ENCODE results near the gene MIR17HG. TPM values are rescaled to one million over a fixed set of nuclear protein-coding genes. Genes with fewer than 3 reads are reported as not detected.

Gene MIR17HG
- total RNA-seq, 1 experiment from 2014 or later = 5.5 TPM

DNA sequence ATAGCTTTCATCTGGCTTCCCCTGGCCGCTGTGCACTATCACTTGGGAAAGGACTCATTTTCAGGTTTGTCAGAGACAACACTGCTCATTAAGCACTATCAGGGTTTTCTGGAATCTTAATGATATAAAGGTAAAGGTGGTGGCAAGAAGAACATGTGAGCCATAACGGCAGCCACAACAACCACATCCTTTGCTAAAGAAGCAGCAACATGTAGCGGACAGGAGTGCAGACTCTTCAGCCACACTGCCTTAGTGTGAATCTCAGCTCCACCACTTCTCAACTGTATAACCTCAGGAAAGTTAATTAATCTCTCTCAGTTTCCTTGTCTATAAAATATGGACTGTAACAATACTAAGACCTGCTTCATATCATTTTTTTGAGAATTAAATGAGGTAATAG is 24.1 kb upstream of the MIR17HG start:
- ATAC-seq (no peak), DNase-seq (no peak)
- no peaks in the 10 kb centered on the region for H3F3A ChIP-seq (ENCODE audit: low read length, unreplicated experiment)
- no peak overlapping the region for H3K27ac ChIP-seq (ENCODE audit: low read length)
- CTCF ChIA-PET = no interaction called here
- H3K9me3 ChIP-seq (ENCODE audit: low read length) = no peaks in the 10 kb centered on the region
- BruUV-seq (replicated peaks) = no TSS peak
- no peak overlapping the region for H3K4me2 ChIP-seq (ENCODE audit: low read length)
- H3K9ac ChIP-seq (ENCODE audit: low read length) = no peak overlapping the region
- intact Hi-C loops (cut with micrococcal nuclease) = no loop called here
- no peaks in the 10 kb centered on the region for H3K9me2 ChIP-seq (replicated peaks; ENCODE audit: low read length)
- POLR2A ChIA-PET (ENCODE audit: unreplicated experiment) = no interaction called here
- no peaks in the 10 kb centered on the region for H4K20me1 ChIP-seq (ENCODE audit: low read length)
- H3K4me1 ChIP-seq (ENCODE audit: insufficient read depth, low read length) = 0 out of 2 replicates have a peak, but pooled peaks cover 3% of the 10 kb centered on the region
- H3K4me3 ChIP-seq (ENCODE audit: low read length) = no peak overlapping the region
- H3K79me2 ChIP-seq (ENCODE audit: low read length) = no peaks in the 10 kb centered on the region
- H3K27me3 ChIP-seq (ENCODE audit: low read length) = peaks cover 22% of the 10 kb centered on the region; the same call in 1 of the 2 replicates
- H3K36me3 ChIP-seq (ENCODE audit: low read depth, low read length) = no peaks in the 10 kb centered on the region
- TF ChIP-seq EZH2 (IDR thresholded peaks at IDR 0.05; ENCODE audit: low read length, unreplicated experiment) (no peak), EZH2phosphoT487 (IDR thresholded peaks at IDR 0.05; ENCODE audit: borderline replicate concordance, low read length) (no peak)
- no peak overlapping the region for H2AFZ ChIP-seq (ENCODE audit: low read length)

DNA sequence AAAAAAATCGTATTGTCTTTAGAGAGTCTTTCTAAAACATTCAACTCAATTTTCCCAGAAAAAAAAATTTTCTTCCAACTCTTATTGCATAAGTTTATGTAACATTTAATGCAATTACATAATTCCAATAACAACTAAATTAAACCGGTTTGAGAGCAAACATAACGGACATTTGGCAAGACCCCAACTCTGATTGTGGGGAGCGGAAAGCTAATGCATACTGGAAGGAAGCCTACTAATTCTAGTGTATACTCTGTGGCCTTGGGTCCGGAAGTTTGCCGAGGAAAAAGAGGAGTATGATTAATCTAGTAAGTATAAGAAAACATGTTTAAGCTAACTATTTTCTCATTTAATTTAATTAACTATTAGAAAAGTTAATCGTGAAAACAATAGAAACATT is 21.3 kb upstream of the MIR17HG start:
- peak; percentile 29; the same call in 1 of the 2 replicates for ATAC-seq
- peak; percentile 23 for DNase-seq
- H4K20me1 ChIP-seq (ENCODE audit: low read length) = no peaks in the 10 kb centered on the region
- H3K9me3 ChIP-seq (ENCODE audit: low read length) = no peaks in the 10 kb centered on the region
- H2AFZ ChIP-seq (ENCODE audit: low read length) = no peak overlapping the region
- no TSS peak for BruUV-seq (replicated peaks)
- H3K4me3 ChIP-seq (ENCODE audit: low read length) = no peak overlapping the region
- H3K27ac ChIP-seq (ENCODE audit: low read length) = no peak overlapping the region
- no peaks in the 10 kb centered on the region for H3K9me2 ChIP-seq (replicated peaks; ENCODE audit: low read length)
- no peaks in the 10 kb centered on the region for H3K79me2 ChIP-seq (ENCODE audit: low read length)
- no peaks in the 10 kb centered on the region for H3F3A ChIP-seq (ENCODE audit: low read length, unreplicated experiment)
- TF ChIP-seq, protein P1, sequence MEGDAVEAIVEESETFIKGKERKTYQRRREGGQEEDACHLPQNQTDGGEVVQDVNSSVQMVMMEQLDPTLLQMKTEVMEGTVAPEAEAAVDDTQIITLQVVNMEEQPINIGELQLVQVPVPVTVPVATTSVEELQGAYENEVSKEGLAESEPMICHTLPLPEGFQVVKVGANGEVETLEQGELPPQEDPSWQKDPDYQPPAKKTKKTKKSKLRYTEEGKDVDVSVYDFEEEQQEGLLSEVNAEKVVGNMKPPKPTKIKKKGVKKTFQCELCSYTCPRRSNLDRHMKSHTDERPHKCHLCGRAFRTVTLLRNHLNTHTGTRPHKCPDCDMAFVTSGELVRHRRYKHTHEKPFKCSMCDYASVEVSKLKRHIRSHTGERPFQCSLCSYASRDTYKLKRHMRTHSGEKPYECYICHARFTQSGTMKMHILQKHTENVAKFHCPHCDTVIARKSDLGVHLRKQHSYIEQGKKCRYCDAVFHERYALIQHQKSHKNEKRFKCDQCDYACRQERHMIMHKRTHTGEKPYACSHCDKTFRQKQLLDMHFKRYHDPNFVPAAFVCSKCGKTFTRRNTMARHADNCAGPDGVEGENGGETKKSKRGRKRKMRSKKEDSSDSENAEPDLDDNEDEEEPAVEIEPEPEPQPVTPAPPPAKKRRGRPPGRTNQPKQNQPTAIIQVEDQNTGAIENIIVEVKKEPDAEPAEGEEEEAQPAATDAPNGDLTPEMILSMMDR (conservative IDR thresholded peaks at IDR 0.05; ENCODE audit: low read depth, low read length) = no peak
- CTCF ChIA-PET = no interaction called here
- no peak overlapping the region for H3K4me2 ChIP-seq (ENCODE audit: low read length)
- intact Hi-C loops (cut with micrococcal nuclease) = no loop called here
- 0 out of 2 replicates have a peak, but pooled peaks cover 3% of the 10 kb centered on the region for H3K4me1 ChIP-seq (ENCODE audit: insufficient read depth, low read length)
- peaks cover 17% of the 10 kb centered on the region; the same call in 1 of the 2 replicates for H3K27me3 ChIP-seq (ENCODE audit: low read length)
- H3K36me3 ChIP-seq (ENCODE audit: low read depth, low read length) = no peaks in the 10 kb centered on the region
- no peak overlapping the region for H3K9ac ChIP-seq (ENCODE audit: low read length)
- POLR2A ChIA-PET (ENCODE audit: unreplicated experiment) = no interaction called here

DNA sequence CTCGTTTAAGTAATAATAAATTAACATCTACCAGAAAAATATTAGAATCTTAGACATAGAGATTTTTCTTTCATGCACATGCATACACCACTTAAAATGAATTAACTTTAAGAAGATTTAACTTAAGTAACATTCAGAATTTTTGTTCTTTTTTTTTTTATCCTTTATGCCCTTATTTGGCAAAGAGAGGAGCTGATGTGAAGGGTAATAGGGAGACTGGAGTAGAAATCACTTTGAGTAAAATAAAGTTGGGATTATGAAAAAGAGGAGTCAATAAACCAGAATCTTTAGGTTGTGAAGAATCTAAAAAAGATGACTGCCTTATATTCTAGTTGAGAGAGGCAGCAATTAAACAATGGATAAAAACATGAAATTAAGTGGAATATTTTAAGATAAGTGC is 18.8 kb upstream of the MIR17HG start:
- no peaks in the 10 kb centered on the region for H4K20me1 ChIP-seq (ENCODE audit: low read length)
- no peak overlapping the region for H3K4me3 ChIP-seq (ENCODE audit: low read length)
- no peak for DNase-seq
- H3K9me2 ChIP-seq (replicated peaks; ENCODE audit: low read length) = no peaks in the 10 kb centered on the region
- no peak for TF ChIP-seq EZH2 (IDR thresholded peaks at IDR 0.05; ENCODE audit: low read length, unreplicated experiment)
- TF ChIP-seq EZH2phosphoT487 (IDR thresholded peaks at IDR 0.05; ENCODE audit: borderline replicate concordance, low read length) = no peak
- TF ChIP-seq, protein P1 (conservative IDR thresholded peaks at IDR 0.05; ENCODE audit: low read depth, low read length) = no peak
- H3K4me2 ChIP-seq (ENCODE audit: low read length) = no peak overlapping the region
- ATAC-seq = no peak
- CTCF ChIA-PET = no interaction called here
- intact Hi-C loops (cut with micrococcal nuclease) = no loop called here
- 0 out of 2 replicates have a peak, but pooled peaks cover 3% of the 10 kb centered on the region for H3K4me1 ChIP-seq (ENCODE audit: insufficient read depth, low read length)
- H3K79me2 ChIP-seq (ENCODE audit: low read length) = no peaks in the 10 kb centered on the region
- H3K27ac ChIP-seq (ENCODE audit: low read length) = no peak overlapping the region
- no peaks in the 10 kb centered on the region for H3K9me3 ChIP-seq (ENCODE audit: low read length)
- H3K27me3 ChIP-seq (ENCODE audit: low read length) = peaks cover 13% of the 10 kb centered on the region; the same call in 1 of the 2 replicates
- no TSS peak for BruUV-seq (replicated peaks)
- H3K9ac ChIP-seq (ENCODE audit: low read length) = no peak overlapping the region
- H2AFZ ChIP-seq (ENCODE audit: low read length) = no peak overlapping the region
- POLR2A ChIA-PET (ENCODE audit: unreplicated experiment) = no interaction called here
- no peaks in the 10 kb centered on the region for H3K36me3 ChIP-seq (ENCODE audit: low read depth, low read length)
- no peaks in the 10 kb centered on the region for H3F3A ChIP-seq (ENCODE audit: low read length, unreplicated experiment)
